Retina (tissue), 1 donor: ENCODE data around the gene ALDH4A1.
A peak's percentile ranks its signal among the peaks of the same experiment; 100 is the strongest.

Experiments used
- DNase-seq: peaks from one replicate; pipeline ENCODE4 v3.0.0-alpha.2; 2016

Gene ALDH4A1, protein sequence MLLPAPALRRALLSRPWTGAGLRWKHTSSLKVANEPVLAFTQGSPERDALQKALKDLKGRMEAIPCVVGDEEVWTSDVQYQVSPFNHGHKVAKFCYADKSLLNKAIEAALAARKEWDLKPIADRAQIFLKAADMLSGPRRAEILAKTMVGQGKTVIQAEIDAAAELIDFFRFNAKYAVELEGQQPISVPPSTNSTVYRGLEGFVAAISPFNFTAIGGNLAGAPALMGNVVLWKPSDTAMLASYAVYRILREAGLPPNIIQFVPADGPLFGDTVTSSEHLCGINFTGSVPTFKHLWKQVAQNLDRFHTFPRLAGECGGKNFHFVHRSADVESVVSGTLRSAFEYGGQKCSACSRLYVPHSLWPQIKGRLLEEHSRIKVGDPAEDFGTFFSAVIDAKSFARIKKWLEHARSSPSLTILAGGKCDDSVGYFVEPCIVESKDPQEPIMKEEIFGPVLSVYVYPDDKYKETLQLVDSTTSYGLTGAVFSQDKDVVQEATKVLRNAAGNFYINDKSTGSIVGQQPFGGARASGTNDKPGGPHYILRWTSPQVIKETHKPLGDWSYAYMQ

DNA sequence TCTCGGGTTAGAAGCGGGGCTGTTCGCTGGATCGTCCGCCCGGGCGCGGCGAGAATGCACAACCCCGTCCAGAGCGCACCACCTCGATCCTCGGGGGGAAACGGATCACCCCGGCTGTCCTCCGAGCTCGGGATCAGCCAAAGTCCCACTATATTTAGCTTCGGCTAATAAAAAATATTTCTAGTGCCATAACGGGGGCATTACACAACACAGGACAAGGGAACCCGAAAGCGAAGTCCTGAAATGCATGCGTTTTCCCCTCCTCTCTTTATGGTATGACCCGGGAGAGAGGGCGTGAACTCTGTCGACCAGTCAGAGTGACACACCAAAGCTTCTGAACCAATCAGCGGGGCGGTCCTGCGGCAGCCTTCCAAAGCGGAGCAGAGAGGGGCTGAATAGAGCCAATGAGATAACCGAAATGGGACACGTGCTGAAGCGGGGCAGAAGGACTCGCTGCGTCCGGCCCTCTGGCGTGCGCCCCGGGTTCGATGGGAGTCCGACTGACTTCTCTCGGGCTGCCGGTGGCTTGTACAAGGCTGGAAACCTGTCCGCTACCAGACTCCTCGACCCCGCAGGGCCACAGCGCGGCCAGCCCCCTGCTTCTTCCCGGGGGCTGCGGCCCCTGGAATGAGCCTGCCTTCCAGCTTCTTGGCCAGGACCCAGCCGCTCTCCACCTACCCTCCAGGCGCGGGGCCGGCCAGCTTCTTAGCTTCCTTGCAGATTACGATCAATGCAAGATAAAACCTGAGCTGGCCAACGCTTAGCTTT is at the start of gene ALDH4A1:
ALDH4A1 (minus strand) TSS at position 33 of the 768 bp plus-strand sequence; CDS start at position 1, 32 bp downstream.
- peak; percentile 98 for DNase-seq

DNA sequence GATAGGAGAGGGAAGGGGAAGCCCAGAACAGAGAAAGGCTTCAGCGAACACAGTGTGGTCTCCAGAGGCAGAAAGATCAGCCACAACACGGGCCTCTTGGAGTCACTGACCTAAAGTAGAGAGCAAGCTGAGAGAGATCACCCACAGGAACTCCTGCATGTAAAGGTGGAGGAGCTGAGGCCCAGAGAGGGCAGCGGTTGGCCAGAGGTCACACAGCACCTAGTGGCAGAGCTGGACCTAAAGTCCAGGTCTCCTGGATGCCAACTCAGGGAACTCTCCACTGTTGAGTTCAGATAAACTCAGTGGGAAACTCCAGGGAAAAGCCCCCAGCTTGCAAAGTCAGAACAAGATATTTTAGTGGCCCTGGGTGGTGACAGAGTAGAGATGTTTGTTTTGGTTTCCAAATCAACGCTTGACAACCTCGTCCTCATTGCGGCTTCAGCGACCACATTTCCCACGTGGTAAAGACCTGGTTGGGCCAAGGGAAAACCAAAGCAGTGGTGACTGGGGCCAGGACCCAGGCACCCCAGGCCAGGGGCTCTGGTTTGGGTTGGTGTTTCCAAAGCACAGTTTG is 49.5 kb upstream of the ALDH4A1 start:
- DNase-seq, result no peak

GRCh38 chr1:18951416-18951815 is 49.1 kb upstream of the ALDH4A1 start:
- no peak for DNase-seq

DNA sequence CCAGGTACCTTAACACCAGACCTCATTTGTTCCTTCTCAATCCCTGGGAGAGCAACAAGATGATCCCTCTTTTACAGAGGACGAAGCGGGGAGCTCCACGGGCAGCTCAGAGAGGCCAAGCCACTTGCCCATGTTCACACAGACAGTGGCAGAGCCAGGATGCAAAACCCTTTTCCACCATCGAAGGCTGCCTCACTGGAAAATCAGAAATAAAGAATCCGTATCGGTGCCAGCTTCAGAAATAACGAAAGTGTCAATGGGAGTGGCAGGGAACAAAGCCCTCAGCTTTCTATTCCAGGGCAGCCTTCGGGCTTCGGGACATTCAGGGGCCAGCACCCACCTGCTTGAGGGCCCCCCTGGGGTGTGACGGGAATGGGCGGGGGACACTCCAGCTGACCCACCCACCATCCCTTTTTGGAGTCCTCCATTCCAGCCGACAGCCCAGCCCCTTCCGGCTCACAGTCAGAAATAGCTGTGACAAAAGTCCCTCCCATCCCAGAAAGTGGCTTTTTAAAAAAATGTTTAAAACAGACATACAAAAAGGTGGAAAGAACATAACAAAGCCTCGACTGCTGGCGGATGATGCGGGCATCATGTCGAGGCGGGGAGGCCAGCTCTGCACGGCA is 48.2 kb upstream of the ALDH4A1 start:
- no peak for DNase-seq

DNA sequence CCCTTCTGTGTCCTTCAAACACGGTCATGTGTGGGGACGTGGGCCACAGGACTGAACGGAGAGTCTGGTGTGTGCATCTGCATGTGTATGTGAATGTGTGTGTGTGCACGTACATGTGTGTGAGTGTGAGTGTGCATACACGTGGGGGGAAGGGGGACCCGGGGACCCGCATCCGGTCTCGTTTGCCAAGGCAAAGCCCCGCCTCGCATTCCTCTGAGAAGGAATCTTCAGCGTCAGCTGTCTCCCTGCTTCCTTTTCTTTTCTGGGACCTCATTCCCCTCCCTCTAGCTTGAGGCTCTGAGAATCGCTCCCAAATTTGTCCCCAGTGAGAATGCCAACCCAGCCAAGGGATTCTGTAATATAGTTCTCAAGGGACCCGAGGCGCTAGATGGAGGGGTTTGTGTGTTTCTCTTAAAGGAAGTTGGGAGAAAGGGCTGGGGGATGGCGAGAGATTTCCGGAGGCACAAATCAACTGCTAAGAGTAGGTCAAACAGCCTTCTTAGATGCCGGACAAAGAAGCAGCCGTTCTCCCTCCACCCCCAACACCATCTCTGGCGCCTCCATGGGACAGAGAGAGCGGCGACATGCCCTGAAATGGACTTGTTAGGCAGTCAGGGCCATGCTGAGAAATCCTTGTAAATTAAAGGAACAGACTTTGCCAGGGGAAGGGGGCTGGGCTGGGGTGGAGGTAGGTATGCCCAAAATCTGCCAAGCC is 47.5 kb upstream of the ALDH4A1 start:
- peak; percentile 78 for DNase-seq

GRCh38 chr1:18948913-18949685 is 46.7 kb upstream of the ALDH4A1 start:
- no peak for DNase-seq

GRCh38 chr1:18948048-18948912 is 45.9 kb upstream of the ALDH4A1 start:
- DNase-seq, result no peak

DNA sequence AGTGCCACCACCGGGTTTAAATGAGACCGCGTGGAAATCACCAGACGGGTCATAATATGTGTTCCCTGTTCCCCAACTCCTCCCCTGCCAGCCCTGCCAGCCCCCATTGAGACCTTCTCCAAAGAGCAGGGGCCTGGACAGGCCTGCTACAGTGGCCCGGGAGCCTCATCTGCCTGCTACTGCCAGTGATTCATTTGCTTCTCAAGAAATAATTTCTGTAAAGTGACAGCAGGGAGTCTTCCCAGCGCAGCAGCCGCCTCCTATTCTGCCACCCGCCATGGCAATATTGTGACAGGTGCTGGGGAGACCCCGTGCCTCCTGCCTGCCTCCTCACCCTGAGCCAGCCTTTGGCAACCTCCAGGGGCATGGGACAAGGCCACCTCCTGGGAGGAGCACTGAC is 45.2 kb upstream of the ALDH4A1 start:
- DNase-seq, result no peak

DNA sequence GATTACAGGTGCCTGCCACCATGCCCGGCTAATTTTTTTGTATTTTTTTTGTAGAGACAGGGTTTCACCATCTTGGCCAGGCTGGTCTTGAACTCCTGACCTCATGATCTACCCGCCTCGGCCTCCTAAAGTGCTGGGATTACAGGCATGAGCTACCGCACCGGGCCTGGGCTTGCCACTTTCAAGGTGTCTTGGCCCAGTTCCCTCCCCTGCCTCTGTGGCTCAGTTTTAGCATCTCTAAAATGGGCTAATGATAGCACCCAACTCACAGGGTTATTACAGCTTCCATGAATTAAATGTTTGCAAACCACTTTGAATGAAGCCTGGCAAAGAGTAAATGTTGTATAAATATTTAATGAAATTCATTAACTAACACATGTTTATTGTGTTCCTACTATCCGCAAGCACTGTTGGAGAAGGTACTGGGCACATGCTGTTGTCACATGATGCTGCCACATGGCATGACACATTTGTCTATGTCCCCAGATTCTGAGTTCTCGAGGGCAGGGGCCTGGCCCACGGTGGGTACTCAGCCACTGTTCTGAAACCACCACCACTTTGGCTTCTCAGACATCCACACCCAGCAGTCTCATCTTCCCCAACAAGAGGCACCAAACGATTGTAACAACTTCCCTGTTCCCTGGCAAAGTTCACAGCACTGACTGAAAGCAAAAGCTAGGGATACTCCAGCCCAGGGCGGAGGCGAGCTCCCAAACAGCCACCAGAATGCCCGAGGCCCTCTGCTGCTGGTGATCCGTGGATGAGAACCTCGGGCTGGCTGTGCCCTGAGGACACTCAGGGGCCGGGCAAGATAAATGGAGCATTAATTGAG is 44.4 kb upstream of the ALDH4A1 start:
- no peak for DNase-seq

DNA sequence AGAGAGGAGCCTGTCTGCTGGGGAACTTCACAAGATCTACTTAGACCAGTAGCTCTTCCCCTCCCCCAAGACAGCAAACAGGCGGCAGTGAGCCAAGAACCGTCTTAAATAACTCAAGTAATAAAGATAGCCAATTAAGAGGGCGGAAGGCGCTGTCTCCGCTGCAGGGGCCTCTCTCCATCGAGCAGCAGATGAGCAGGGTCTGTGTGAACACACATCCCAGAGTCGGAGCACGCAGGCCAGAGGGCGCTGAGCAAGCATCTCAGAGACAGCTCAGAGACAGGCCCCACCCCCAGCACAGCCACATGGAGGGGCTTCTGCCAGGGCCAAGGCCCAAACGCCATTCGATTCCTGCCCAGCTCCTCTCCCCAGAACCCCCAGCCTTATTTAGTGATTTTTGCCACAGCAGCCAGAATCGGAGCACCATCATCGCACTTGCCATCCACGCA is 43.1 kb upstream of the ALDH4A1 start:
- peak; percentile 78 for DNase-seq

GRCh38 chr1:18944810-18945209 is 42.5 kb upstream of the ALDH4A1 start:
- DNase-seq, result no peak

GRCh38 chr1:18943914-18944572 is 41.7 kb upstream of the ALDH4A1 start:
- DNase-seq, result no peak

GRCh38 chr1:18943162-18943561 is 40.8 kb upstream of the ALDH4A1 start:
- no peak for DNase-seq

- no peak for DNase-seq
Measured at GRCh38 chr1:18942340-18942739, 40.0 kb upstream of the ALDH4A1 start.

DNA sequence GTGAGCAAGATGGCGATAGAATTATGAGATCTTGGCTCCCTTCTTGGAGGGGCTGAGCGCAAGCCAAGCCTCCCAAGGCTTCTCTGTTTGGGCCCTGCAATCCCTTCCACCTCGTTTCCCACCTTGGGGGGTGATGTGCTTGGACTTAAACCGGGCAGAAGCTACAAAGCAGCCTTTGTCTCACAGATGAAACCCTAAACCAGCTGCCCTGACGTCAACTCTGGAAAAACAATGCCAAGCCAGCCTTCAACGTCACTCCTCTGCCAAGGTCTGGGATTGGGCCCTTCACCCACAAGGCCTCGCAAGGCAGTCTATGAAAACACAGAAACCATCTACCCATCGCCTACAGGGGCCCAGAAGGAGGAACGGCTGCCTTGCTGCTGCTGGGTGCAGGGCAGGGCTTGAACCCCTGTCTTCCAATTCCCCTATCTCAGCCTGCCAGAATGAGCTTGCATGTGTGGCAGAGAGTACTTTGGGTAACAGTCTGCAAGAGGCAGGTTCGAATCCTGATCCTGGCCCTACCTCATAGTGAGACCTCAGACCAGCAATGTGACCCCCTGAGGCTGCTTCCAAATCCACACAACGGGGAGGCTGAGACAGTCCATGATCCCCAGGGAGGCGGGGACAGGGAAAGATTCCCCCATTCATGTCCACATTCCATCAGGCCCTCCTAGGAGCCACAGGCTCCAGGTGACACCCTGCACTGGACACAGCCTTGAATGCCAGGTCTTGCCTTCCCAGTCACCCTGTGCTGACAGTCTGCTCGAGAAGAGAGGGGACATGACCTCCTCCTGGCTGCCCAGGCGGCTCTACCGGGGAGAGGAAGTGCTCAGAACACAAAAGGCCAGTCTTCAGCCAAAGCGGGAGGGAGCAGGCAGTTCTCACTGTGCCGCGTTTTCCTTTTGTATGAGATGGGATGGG is 39.1 kb upstream of the ALDH4A1 start:
- peak; percentile 79 for DNase-seq

GRCh38 chr1:18940303-18941020 is 38.1 kb upstream of the ALDH4A1 start:
- DNase-seq, result no peak
